Breast epithelium (tissue), 3 donors: Measurements from ENCODE around the gene PAGE1.
"Not testable (repeated sequence)": the region's sequence is repeated elsewhere in the genome, so short reads cannot be mapped to it uniquely, and the experiment has no call there.

Experiments used
- POLR2AphosphoS5 ChIP-seq, 3 donors: sonication (generic); formaldehyde crosslinking; IDR thresholded peaks; one replicate each; pipeline ENCODE4 v1.6.1; 2017; ENCODE audit warnings: antibody characterized with exemption in 3 of 3
- TF ChIP-seq, protein P1 (sequence below), 3 donors: fragments of 450-650 bp; IDR thresholded peaks; one replicate each; pipeline ENCODE4 v1.5.1; 2016 to 2017; ENCODE audit warnings: antibody characterized with exemption in 3 of 3, mild to moderate bottlenecking in 3 of 3, moderate library complexity in 3 of 3

DNA sequence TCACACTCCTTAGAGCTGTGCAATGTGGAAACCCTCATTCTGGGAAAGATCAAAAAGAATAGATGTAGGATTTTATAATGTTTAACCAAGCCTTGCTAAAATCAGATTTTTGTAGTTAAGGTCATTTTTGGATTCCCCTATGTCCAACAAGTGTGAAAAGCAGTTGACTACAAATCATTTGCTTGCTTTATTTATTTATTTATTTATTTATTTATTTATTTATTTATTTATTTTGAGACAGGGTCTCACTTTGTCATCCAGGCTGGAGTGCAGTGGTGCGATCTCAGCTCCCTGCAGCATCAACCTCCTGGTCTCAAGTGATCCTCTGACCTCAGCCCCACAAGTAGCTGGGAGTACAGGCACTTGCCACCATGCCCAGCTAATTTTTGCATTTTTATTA is 45.7 kb upstream of the PAGE1 start:
- TF ChIP-seq, protein P1, sequence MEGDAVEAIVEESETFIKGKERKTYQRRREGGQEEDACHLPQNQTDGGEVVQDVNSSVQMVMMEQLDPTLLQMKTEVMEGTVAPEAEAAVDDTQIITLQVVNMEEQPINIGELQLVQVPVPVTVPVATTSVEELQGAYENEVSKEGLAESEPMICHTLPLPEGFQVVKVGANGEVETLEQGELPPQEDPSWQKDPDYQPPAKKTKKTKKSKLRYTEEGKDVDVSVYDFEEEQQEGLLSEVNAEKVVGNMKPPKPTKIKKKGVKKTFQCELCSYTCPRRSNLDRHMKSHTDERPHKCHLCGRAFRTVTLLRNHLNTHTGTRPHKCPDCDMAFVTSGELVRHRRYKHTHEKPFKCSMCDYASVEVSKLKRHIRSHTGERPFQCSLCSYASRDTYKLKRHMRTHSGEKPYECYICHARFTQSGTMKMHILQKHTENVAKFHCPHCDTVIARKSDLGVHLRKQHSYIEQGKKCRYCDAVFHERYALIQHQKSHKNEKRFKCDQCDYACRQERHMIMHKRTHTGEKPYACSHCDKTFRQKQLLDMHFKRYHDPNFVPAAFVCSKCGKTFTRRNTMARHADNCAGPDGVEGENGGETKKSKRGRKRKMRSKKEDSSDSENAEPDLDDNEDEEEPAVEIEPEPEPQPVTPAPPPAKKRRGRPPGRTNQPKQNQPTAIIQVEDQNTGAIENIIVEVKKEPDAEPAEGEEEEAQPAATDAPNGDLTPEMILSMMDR (IDR thresholded peaks at IDR 0.05), result not testable (repeated sequence)
- TF ChIP-seq POLR2AphosphoS5 (IDR thresholded peaks at IDR 0.05), result not testable (repeated sequence)
